Loucy (cell line): Measurements from ENCODE around the gene ZNF80.

Source experiments
- H2AFZ ChIP-seq: fragments of 200-600 bp; sonication (generic); 2 replicates; pipeline ENCODE4 v1.6.0; 2016; ENCODE audit warnings: antibody characterized with exemption, mild to moderate bottlenecking, low read length, moderate library complexity
- H3F3A ChIP-seq: fragments of 200-600 bp; 2 replicates; pipeline ENCODE4 v1.6.0; 2016; ENCODE audit warnings: antibody characterized with exemption, low read depth, mild to moderate bottlenecking
- H3K27me3 ChIP-seq: fragments of 200-600 bp; sonication (generic); 2 replicates; pipeline ENCODE4 v1.6.1; 2014; ENCODE audit warnings: low read length, mild to moderate bottlenecking; ENCODE audit not compliant: insufficient read depth, poor library complexity, severe bottlenecking
- H3K36me3 ChIP-seq: fragments of 200-600 bp; sonication (generic); 2 replicates; pipeline ENCODE4 v1.6.1; 2016; ENCODE audit warnings: low read length; ENCODE audit not compliant: insufficient read depth
- H3K4me1 ChIP-seq: fragments of 200-600 bp; sonication (generic); 2 replicates; pipeline ENCODE4 v1.5.1; 2014; ENCODE audit warnings: low read length, mild to moderate bottlenecking; ENCODE audit not compliant: insufficient read depth, poor library complexity, severe bottlenecking
- H3K4me2 ChIP-seq: fragments of 200-600 bp; sonication (generic); 2 replicates; pipeline ENCODE4 v1.6.0; 2014; ENCODE audit warnings: antibody characterized with exemption, low read length, low read depth, mild to moderate bottlenecking; ENCODE audit not compliant: poor library complexity, severe bottlenecking
- H3K4me3 ChIP-seq: fragments of 200-600 bp; sonication (generic); 2 replicates; pipeline ENCODE4 v1.5.1; 2014; ENCODE audit warnings: low read length, mild to moderate bottlenecking, mixed read lengths; ENCODE audit not compliant: poor library complexity, severe bottlenecking
- H3K79me2 ChIP-seq: fragments of 200-600 bp; sonication (generic); 2 replicates; pipeline ENCODE4 v1.6.1; 2014; ENCODE audit warnings: low read length; ENCODE audit not compliant: insufficient read depth
- H3K9ac ChIP-seq: fragments of 200-600 bp; sonication (generic); 2 replicates; pipeline ENCODE4 v1.6.0; 2014; ENCODE audit warnings: mild to moderate bottlenecking, low read depth, low read length, moderate library complexity; ENCODE audit not compliant: poor library complexity, severe bottlenecking
- H3K9me2 ChIP-seq: fragments of 200-600 bp; sonication (generic); replicated peaks from 2 replicates; pipeline ENCODE4 v1.6.1; 2016; ENCODE audit warnings: low read depth, low read length, mixed read lengths
- H3K9me3 ChIP-seq: fragments of 200-600 bp; sonication (generic); 2 replicates; pipeline ENCODE4 v1.6.1; 2014; ENCODE audit warnings: mild to moderate bottlenecking, antibody characterized with exemption, low read length, low read depth; ENCODE audit not compliant: insufficient read depth
- H4K20me1 ChIP-seq: fragments of 200-600 bp; sonication (generic); 2 replicates; pipeline ENCODE4 v1.6.0; 2014; ENCODE audit warnings: antibody characterized with exemption, low read length, mild to moderate bottlenecking; ENCODE audit not compliant: insufficient read depth, poor library complexity, severe bottlenecking
- CTCF ChIP-seq: fragments of 200-600 bp; sonication (generic); conservative IDR thresholded peaks from 2 replicates; pipeline ENCODE4 v1.5.1; 2014; ENCODE audit warnings: mild to moderate bottlenecking, antibody characterized with exemption, low read length
- EZH2phosphoT487 ChIP-seq: fragments of 200-600 bp; IDR thresholded peaks from 2 replicates; pipeline ENCODE4 v1.6.1; 2018; ENCODE audit warnings: antibody characterized with exemption, mild to moderate bottlenecking, moderate library complexity, borderline replicate concordance

ZNF80 gene

GRCh38 chr3:114206342-114206741 is 31.0 kb downstream of the ZNF80 start:
- no peak for TF ChIP-seq CTCF
- TF ChIP-seq EZH2phosphoT487 = no peak
- Histone ChIP-seq H3K9me3 (no peaks in the 10 kb centered on the region), H2AFZ (no peak overlapping the region), H3K4me1 (no peaks in the 10 kb centered on the region), H3K36me3 (no peaks in the 10 kb centered on the region), H3K27me3 (no peaks in the 10 kb centered on the region), H3K9ac (no peak overlapping the region), H3F3A (no peaks in the 10 kb centered on the region), H3K4me2 (no peak overlapping the region), H4K20me1 (no peaks in the 10 kb centered on the region), H3K9me2 (no peaks in the 10 kb centered on the region), H3K4me3 (no peak overlapping the region), H3K79me2 (no peaks in the 10 kb centered on the region)

GRCh38 chr3:114205541-114205940 is 31.8 kb downstream of the ZNF80 start:
- no peak for TF ChIP-seq CTCF
- no peak for TF ChIP-seq EZH2phosphoT487

GRCh38 chr3:114194750-114195149 is 42.6 kb downstream of the ZNF80 start:
- H3K27me3 ChIP-seq = no peaks in the 10 kb centered on the region
- H3K36me3 ChIP-seq = no peaks in the 10 kb centered on the region
- H3K79me2 ChIP-seq = no peaks in the 10 kb centered on the region
- H3K4me2 ChIP-seq = no peak overlapping the region
- H3K4me1 ChIP-seq = no peaks in the 10 kb centered on the region
- H2AFZ ChIP-seq = no peak overlapping the region
- no peak overlapping the region for H3K9ac ChIP-seq
- H3K4me3 ChIP-seq = no peak overlapping the region
- H4K20me1 ChIP-seq = no peaks in the 10 kb centered on the region
- H3K9me3 ChIP-seq = no peaks in the 10 kb centered on the region
- H3F3A ChIP-seq = no peaks in the 10 kb centered on the region
- no peaks in the 10 kb centered on the region for H3K9me2 ChIP-seq
- TF ChIP-seq EZH2phosphoT487 (no peak), CTCF (no peak)

More at GRCh38 chr3:114205541-114205940, 31.8 kb downstream of the ZNF80 start:
- H3K4me3 ChIP-seq = no peak overlapping the region
- H3K9me2 ChIP-seq = no peaks in the 10 kb centered on the region
- H3K79me2 ChIP-seq = no peaks in the 10 kb centered on the region
- no peaks in the 10 kb centered on the region for H4K20me1 ChIP-seq
- H3K4me2 ChIP-seq = no peak overlapping the region
- H3F3A ChIP-seq = no peaks in the 10 kb centered on the region
- H3K27me3 ChIP-seq = no peaks in the 10 kb centered on the region
- no peaks in the 10 kb centered on the region for H3K4me1 ChIP-seq
- H3K9me3 ChIP-seq = no peaks in the 10 kb centered on the region
- H2AFZ ChIP-seq = no peak overlapping the region
- no peaks in the 10 kb centered on the region for H3K36me3 ChIP-seq
- no peak overlapping the region for H3K9ac ChIP-seq
